ENCODE results near the gene ADCY5.

ADCY5 gene

GRCh38 chr3:123416173-123416572 is 32.7 kb downstream of the ADCY5 start:
- no peak for DNase-seq (ENCODE audit: low read depth)
- TF ChIP-seq CTCF (conservative IDR thresholded peaks at IDR 0.05; ENCODE audit: low read depth, low read length) = no peak
- no peak overlapping the region for H3K4me3 ChIP-seq (ENCODE audit: low read length)

DNA sequence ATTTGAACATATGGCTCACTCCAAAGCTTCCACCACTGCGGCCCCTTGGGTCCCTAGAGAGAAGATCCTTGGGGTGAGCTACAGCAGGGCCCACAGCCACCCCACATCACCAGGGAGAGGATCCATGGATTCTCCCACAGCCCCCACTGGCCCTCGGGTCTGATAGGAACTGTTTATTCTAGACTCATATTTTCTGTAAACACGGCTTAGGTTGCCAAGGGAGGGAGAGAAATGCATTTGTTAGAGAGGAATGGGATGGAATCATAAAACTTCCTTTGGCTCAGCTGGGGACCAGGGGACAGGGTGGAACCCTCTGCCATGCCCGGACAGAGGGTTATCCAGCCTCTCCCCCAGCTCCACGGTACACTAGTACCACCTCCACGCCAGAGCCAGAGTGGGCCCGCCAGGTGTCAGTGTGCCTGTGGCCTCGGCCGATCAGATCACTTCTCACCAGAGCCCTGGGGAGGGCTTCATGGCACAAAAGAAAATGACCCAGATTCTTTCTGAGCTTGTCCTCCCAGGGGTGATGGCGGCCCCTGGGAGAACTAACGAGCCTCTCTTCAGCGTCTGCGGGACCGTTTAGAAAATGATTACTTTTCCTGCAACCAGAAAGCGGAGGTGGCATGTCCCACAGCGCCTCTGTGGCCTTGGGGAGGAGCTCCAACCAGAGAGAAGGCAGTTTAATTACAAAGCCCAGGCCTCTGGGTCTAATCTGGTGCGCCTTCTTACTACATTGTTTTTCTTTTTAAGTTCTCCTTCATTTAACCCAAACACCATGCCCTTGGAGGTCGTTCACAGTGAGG is 33.7 kb downstream of the ADCY5 start:
- H3K4me3 ChIP-seq (ENCODE audit: low read length) = no peak overlapping the region
- TF ChIP-seq CTCF (conservative IDR thresholded peaks at IDR 0.05; ENCODE audit: low read depth, low read length) = no peak

DNA sequence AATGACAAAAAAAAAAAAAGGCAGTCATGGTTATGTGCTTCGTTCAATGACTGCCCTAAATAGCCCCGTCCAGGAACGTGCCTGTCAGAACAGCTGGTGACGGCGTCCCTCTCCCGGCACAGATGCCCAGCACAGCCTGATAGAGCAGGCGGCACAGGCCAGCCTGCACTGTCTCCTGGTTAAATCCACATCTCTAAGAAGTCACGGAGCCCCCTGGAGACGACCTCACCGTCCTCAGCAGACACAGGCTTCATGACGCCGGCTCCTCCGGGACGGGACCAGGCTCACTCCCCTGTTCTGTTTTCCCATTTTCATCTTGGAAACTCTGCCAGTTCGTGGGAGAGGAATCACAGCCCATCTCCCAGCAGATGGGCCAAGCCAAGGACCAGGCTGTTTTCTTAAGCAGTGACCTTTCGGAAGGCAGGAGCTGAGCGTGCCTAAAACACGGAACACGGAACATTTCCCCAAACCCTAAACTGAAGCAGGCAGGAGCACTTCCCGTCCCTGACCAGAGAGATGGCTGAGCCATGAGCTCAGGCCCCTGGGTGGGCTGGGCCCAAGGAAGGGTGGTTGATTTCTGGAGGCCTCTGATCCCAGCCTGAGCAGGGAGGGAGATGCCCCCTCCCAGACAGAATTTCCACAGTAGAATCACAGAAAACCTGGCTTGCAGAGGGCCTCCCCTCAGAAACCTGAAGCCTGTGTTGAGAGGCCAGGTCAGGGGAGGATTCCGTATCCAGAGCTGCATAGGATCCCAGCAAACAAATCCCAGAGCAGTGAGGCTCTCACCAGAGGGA is 35.9 kb downstream of the ADCY5 start:
- no peak overlapping the region for H3K4me3 ChIP-seq (ENCODE audit: low read length)
- DNase-seq (ENCODE audit: low read depth) = no peak
- TF ChIP-seq CTCF (conservative IDR thresholded peaks at IDR 0.05; ENCODE audit: low read depth, low read length) = no peak

More for the DNA sequence above, 33.7 kb downstream of the ADCY5 start:
- no peak for DNase-seq (ENCODE audit: low read depth)

DNA sequence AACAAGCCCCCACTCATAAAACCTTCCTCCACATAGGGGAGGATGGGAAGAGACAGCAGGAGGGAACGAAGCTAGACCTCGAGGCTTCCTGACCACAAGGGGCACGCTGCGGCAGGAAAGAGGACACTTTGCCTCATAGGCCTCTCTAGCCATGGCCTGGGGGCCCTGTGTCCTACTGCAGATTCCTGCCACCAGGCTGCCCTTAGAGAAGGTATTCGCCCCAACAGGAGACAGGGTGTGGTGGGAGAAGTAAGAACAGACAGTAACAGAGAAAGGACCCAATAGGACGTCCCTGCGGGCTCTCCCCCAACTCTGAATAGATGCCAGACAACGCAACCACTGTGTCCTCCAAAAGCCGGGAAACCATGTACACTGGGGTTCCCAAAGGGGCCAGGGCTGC is 36.8 kb downstream of the ADCY5 start:
- DNase-seq (ENCODE audit: low read depth) = no peak
- TF ChIP-seq CTCF (conservative IDR thresholded peaks at IDR 0.05; ENCODE audit: low read depth, low read length) = no peak
- no peak overlapping the region for H3K4me3 ChIP-seq (ENCODE audit: low read length)

GRCh38 chr3:123411340-123412040 is 37.4 kb downstream of the ADCY5 start:
- no peak for DNase-seq (ENCODE audit: low read depth)
- no peak overlapping the region for H3K4me3 ChIP-seq (ENCODE audit: low read length)
- no peak for TF ChIP-seq CTCF (conservative IDR thresholded peaks at IDR 0.05; ENCODE audit: low read depth, low read length)

- no peak overlapping the region for H3K4me3 ChIP-seq (ENCODE audit: low read length)
- no peak for TF ChIP-seq CTCF (conservative IDR thresholded peaks at IDR 0.05; ENCODE audit: low read depth, low read length)
- DNase-seq (ENCODE audit: low read depth) = no peak
These were observed 38.8 kb downstream of the ADCY5 start for GRCh38 chr3:123410149-123410515.
